Activated naive CD8-positive, alpha-beta T cell (primary cell): ENCODE results near the gene NUP98.

Experiments
- H3K27ac Mint-ChIP-seq: one replicate; pipeline ENCODE4 v1.8.0; 2021; ENCODE audit warnings: mixed read lengths
- H3K27me3 Mint-ChIP-seq: one replicate; pipeline ENCODE4 v1.8.0; 2021; ENCODE audit warnings: mixed read lengths
- H3K36me3 Mint-ChIP-seq: one replicate; pipeline ENCODE4 v1.8.0; 2021; ENCODE audit warnings: mixed read lengths
- H3K4me1 Mint-ChIP-seq: one replicate; pipeline ENCODE4 v1.8.0; 2021; ENCODE audit warnings: low read depth, mixed read lengths
- H3K4me3 Mint-ChIP-seq: one replicate; pipeline ENCODE4 v1.8.0; 2021; ENCODE audit warnings: mild to moderate bottlenecking, mixed read lengths
- H3K9me3 Mint-ChIP-seq: one replicate; pipeline ENCODE4 v1.8.0; 2021; ENCODE audit warnings: low read depth, mixed read lengths

NUP98 gene

GRCh38 chr11:3747704-3748103, 49.6 kb downstream of the NUP98 start:
- Mint-ChIP-seq H3K27ac (peak overlapping the region; percentile 6), H3K27me3 (no peaks in the 10 kb centered on the region), H3K36me3 (peaks cover 10% of the 10 kb centered on the region), H3K9me3 (no peaks in the 10 kb centered on the region), H3K4me3 (no peak overlapping the region), H3K4me1 (peaks cover 2% of the 10 kb centered on the region)

- peaks cover 15% of the 10 kb centered on the region for H3K36me3 Mint-ChIP-seq
- H3K4me3 Mint-ChIP-seq = no peak overlapping the region
- peaks cover 5% of the 10 kb centered on the region for H3K4me1 Mint-ChIP-seq
- no peaks in the 10 kb centered on the region for H3K9me3 Mint-ChIP-seq
- H3K27ac Mint-ChIP-seq = no peak overlapping the region
- no peaks in the 10 kb centered on the region for H3K27me3 Mint-ChIP-seq
Measured at GRCh38 chr11:3745161-3745560, 52.2 kb downstream of the NUP98 start.

GRCh38 chr11:3738723-3739122, 58.6 kb downstream of the NUP98 start:
- H3K4me3 Mint-ChIP-seq = no peak overlapping the region
- H3K9me3 Mint-ChIP-seq = no peaks in the 10 kb centered on the region
- peaks cover 10% of the 10 kb centered on the region for H3K36me3 Mint-ChIP-seq
- no peak overlapping the region for H3K27ac Mint-ChIP-seq
- peaks cover 3% of the 10 kb centered on the region for H3K4me1 Mint-ChIP-seq
- no peaks in the 10 kb centered on the region for H3K27me3 Mint-ChIP-seq

- no peaks in the 10 kb centered on the region for H3K27me3 Mint-ChIP-seq
- peaks cover 3% of the 10 kb centered on the region for H3K4me1 Mint-ChIP-seq
- no peak overlapping the region for H3K4me3 Mint-ChIP-seq
- no peak overlapping the region for H3K27ac Mint-ChIP-seq
- H3K36me3 Mint-ChIP-seq = peaks cover 10% of the 10 kb centered on the region
- H3K9me3 Mint-ChIP-seq = no peaks in the 10 kb centered on the region
Measured at GRCh38 chr11:3738241-3738640, 59.1 kb downstream of the NUP98 start.

DNA sequence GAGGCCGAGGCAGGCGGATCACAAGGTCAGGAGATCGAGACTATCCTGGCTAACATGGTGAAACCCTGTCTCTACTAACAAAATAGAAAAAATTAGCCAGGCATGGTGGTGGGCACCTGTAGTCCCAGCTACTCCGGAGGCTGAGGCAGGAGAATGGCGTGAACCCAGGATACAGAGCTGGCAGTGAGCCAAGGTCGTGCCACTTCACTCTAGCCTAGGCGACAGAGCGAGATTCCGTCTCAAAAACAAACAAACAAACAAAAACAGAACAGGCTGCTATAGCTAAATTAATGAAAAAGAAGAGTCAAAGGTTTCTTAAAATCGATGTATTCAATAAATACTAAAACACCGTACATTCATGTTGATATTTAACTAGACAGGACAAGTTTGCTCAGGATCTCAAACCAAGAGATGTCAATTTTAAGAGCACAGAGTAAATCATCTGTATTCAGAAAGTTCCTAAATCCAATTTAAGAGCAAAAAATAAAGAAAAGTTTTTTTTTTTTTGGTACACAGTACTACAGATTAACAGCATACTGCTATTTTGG, 59.9 kb downstream of the NUP98 start:
- no peaks in the 10 kb centered on the region for H3K9me3 Mint-ChIP-seq
- H3K4me3 Mint-ChIP-seq = no peak overlapping the region
- peak overlapping the region; percentile 16 for H3K27ac Mint-ChIP-seq
- no peaks in the 10 kb centered on the region for H3K27me3 Mint-ChIP-seq
- peaks cover 5% of the 10 kb centered on the region for H3K4me1 Mint-ChIP-seq
- peaks cover 11% of the 10 kb centered on the region for H3K36me3 Mint-ChIP-seq

- Mint-ChIP-seq H3K4me3 (no peak overlapping the region), H3K4me1 (peaks cover 3% of the 10 kb centered on the region), H3K9me3 (no peaks in the 10 kb centered on the region), H3K36me3 (peaks cover 10% of the 10 kb centered on the region), H3K27ac (no peak overlapping the region), H3K27me3 (no peaks in the 10 kb centered on the region)
Measured at GRCh38 chr11:3736816-3737215, 60.5 kb downstream of the NUP98 start.

- no peaks in the 10 kb centered on the region for H3K27me3 Mint-ChIP-seq
- peak overlapping the region; percentile 6 for H3K27ac Mint-ChIP-seq
- peaks cover 3% of the 10 kb centered on the region for H3K4me1 Mint-ChIP-seq
- H3K4me3 Mint-ChIP-seq = no peak overlapping the region
- H3K36me3 Mint-ChIP-seq = peaks cover 8% of the 10 kb centered on the region
- no peaks in the 10 kb centered on the region for H3K9me3 Mint-ChIP-seq
Measured at GRCh38 chr11:3735827-3736226, 61.5 kb downstream of the NUP98 start.

GRCh38 chr11:3732671-3733436, 64.5 kb downstream of the NUP98 start:
- H3K27me3 Mint-ChIP-seq = no peaks in the 10 kb centered on the region
- no peak overlapping the region for H3K4me3 Mint-ChIP-seq
- H3K4me1 Mint-ChIP-seq = peaks cover 5% of the 10 kb centered on the region
- peaks cover 14% of the 10 kb centered on the region for H3K36me3 Mint-ChIP-seq
- no peaks in the 10 kb centered on the region for H3K9me3 Mint-ChIP-seq
- no peak overlapping the region for H3K27ac Mint-ChIP-seq

GRCh38 chr11:3723014-3723708, 74.2 kb downstream of the NUP98 start:
- peaks cover 16% of the 10 kb centered on the region for H3K36me3 Mint-ChIP-seq

DNA sequence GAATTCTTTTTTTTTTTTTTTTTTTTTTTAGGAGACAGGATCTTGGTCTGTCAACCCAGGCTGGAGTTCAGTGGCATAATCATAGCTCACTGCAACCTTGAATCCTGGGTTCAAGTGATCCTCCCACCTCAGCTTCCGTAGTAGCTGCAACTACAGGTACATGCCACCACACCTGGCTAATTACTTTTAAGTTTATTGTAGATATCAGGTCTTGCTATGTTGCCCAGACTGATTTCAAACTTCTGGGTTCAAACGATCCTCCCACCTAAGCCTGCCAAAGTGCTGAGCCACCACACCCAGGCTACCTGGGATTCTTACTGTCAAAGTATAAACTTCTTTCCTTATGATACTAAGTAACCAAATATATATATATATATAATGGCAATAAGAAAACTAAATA, 75.3 kb downstream of the NUP98 start:
- Mint-ChIP-seq H3K4me1 (no peaks in the 10 kb centered on the region), H3K36me3 (peaks cover 17% of the 10 kb centered on the region), H3K9me3 (no peaks in the 10 kb centered on the region), H3K27ac (no peak overlapping the region), H3K4me3 (no peak overlapping the region), H3K27me3 (no peaks in the 10 kb centered on the region)

More at GRCh38 chr11:3723014-3723708, 74.2 kb downstream of the NUP98 start:
- no peak overlapping the region for H3K27ac Mint-ChIP-seq
- H3K4me3 Mint-ChIP-seq = no peak overlapping the region
- H3K9me3 Mint-ChIP-seq = no peaks in the 10 kb centered on the region
- H3K27me3 Mint-ChIP-seq = no peaks in the 10 kb centered on the region
- H3K4me1 Mint-ChIP-seq = peaks cover 2% of the 10 kb centered on the region

DNA sequence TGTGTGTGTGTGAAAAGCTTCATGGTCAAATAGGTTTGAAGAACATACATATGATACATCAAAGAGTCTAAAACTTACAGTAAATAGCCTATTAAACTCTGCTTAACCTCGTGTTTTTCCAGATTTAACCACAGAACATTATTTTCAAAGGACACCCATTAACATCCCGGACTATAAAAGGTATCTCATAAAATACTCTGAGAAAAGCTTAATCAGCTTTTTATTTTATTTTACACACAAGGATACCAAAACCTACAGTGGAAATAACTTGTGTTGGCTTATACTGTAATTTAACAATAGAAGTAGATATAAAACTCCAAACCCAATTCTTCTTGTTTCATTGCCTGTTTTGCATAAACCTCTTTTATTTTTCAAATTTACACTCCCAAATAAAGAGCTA, 76.4 kb downstream of the NUP98 start:
- no peak overlapping the region for H3K4me3 Mint-ChIP-seq
- H3K27me3 Mint-ChIP-seq = no peaks in the 10 kb centered on the region
- no peaks in the 10 kb centered on the region for H3K9me3 Mint-ChIP-seq
- peaks cover 16% of the 10 kb centered on the region for H3K36me3 Mint-ChIP-seq
- no peak overlapping the region for H3K27ac Mint-ChIP-seq
- H3K4me1 Mint-ChIP-seq = no peaks in the 10 kb centered on the region

- H3K4me3 Mint-ChIP-seq = no peak overlapping the region
- no peaks in the 10 kb centered on the region for H3K9me3 Mint-ChIP-seq
- peaks cover 8% of the 10 kb centered on the region for H3K36me3 Mint-ChIP-seq
- peaks cover 2% of the 10 kb centered on the region for H3K4me1 Mint-ChIP-seq
- no peaks in the 10 kb centered on the region for H3K27me3 Mint-ChIP-seq
- no peak overlapping the region for H3K27ac Mint-ChIP-seq
Measured at GRCh38 chr11:3712274-3712673, 85.1 kb downstream of the NUP98 start.

GRCh38 chr11:3710485-3711259, 86.7 kb downstream of the NUP98 start:
- Mint-ChIP-seq H3K27ac (peak overlapping the region; percentile 34), H3K9me3 (no peaks in the 10 kb centered on the region), H3K36me3 (peaks cover 6% of the 10 kb centered on the region), H3K4me1 (peaks cover 2% of the 10 kb centered on the region), H3K4me3 (no peak overlapping the region), H3K27me3 (no peaks in the 10 kb centered on the region)

GRCh38 chr11:3709977-3710376, 87.4 kb downstream of the NUP98 start:
- Mint-ChIP-seq H3K36me3 (peaks cover 9% of the 10 kb centered on the region), H3K27ac (no peak overlapping the region), H3K27me3 (no peaks in the 10 kb centered on the region)

DNA sequence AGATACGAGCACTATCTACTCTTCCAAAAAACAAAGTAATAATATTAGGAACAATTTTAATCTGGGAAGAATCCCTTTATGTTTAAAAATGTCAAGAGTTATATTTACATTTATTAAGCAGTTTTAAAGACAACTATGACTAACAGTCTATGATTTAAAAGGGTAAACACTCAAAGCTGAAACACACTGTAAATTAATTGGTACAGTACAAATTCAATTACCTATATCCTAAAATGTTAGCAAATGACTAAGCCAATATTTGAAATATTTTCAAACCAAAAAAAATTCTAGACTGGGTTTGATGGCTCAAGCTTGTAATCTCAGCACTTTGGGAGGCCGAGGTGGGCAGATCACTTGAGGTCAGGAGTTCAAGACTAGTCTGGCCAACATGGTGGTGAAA, 90.2 kb downstream of the NUP98 start:
- peak overlapping the region; percentile 29 for H3K27ac Mint-ChIP-seq
- peaks cover 5% of the 10 kb centered on the region for H3K36me3 Mint-ChIP-seq
- H3K4me1 Mint-ChIP-seq = peaks cover 2% of the 10 kb centered on the region
- H3K4me3 Mint-ChIP-seq = no peak overlapping the region
- H3K27me3 Mint-ChIP-seq = no peaks in the 10 kb centered on the region
- no peaks in the 10 kb centered on the region for H3K9me3 Mint-ChIP-seq

More at GRCh38 chr11:3709977-3710376, 87.4 kb downstream of the NUP98 start:
- Mint-ChIP-seq H3K4me1 (peaks cover 2% of the 10 kb centered on the region), H3K9me3 (no peaks in the 10 kb centered on the region), H3K4me3 (no peak overlapping the region)
